NOMO-1 (cell line): Measurements from ENCODE around the gene PTPRM.

ENCODE experiments used
- DNase-seq, 2 experiments: peaks; one replicate each; lab custom pipeline; 2025; ENCODE audit not compliant: unreplicated experiment in 2 of 2; lab: John Stamatoyannopoulos, UW

The PTPRM gene

GRCh38 chr18:8252371-8252770 lies 685.3 kb downstream of the PTPRM start:
- DNase-seq: no peak

DNA sequence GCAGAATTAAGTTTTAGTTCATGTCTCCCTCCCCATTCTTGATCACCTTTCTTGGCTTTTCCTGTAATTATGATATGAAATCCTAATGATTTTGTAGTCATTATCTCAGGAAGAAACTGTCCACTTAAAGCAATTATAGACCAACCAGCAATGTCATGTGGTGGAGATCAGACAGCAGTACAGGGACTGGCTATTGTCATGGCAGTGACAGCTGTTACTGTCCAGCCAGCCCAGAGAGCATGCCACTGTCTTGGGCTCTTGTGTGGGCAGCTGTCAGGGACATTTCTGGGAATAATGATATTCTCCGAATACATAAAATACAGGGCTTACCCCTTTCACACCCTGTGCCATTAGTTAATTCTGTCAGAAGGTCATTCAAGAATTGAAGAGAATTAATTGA lies 686.8 kb downstream of the PTPRM start:
- no peak for DNase-seq

DNA sequence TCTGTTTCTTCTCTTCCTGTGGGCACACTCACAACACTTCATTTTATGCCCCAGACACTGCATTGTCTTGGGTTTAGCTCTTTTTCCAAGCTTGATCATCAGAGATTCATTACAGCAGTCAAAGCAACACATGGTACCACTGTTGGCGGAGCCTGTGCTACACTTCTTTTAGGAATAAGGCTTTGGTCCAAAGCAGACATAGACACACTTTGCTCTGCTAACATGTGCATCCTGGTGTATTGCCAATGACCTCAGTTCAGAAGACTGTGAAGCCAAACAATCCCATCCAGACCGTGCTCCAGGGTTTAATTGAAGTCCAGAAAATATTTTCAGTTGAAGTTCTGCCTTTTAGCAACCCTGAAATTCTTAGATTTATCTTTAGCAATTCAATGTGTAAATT lies 687.5 kb downstream of the PTPRM start:
- DNase-seq: no peak

GRCh38 chr18:8257851-8258434 lies 690.8 kb downstream of the PTPRM start:
- no peak for DNase-seq

DNA sequence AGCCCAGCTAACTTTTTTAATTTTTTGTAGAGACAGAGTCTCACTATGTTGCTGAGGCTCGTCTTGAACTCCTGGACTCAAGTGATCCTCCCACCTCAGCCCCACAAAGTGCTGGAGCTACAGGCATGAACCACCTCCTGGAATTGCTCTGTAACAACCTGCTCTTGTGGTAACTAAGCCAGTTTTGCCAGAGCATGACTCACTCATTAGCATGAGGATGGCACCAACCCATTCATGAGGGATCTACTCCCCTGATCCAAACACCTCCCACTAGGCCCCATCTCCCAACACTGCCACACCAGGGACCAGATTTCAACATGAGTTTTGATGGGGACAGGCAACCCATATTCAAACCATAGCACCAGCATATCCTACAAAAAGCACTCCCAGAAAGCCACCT lies 693.2 kb downstream of the PTPRM start:
- no peak for DNase-seq

DNA sequence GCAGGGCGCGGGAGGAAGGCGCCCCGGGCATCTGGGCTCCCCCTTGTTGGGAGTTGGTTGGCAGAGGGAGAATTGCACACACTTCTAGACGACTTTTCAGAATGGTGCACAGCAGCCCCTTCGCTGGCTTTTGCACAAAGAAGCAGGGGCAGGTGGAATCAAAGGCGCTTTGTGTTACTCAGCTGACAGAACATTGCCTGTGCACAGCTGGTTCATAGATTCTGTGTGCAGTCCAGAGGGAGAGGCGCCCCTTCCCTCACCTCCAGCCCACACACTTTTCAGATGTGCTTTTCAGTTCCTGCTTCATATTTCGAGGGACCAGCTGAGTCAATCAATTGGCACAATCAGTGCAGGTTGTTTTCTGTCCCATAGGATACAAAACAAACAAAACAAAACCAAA lies 693.7 kb downstream of the PTPRM start:
- DNase-seq: no peak

GRCh38 chr18:8261651-8262091 lies 694.6 kb downstream of the PTPRM start:
- no peak for DNase-seq

- DNase-seq: no peak
Observed at GRCh38 chr18:8262221-8262620, 695.1 kb downstream of the PTPRM start.

DNA sequence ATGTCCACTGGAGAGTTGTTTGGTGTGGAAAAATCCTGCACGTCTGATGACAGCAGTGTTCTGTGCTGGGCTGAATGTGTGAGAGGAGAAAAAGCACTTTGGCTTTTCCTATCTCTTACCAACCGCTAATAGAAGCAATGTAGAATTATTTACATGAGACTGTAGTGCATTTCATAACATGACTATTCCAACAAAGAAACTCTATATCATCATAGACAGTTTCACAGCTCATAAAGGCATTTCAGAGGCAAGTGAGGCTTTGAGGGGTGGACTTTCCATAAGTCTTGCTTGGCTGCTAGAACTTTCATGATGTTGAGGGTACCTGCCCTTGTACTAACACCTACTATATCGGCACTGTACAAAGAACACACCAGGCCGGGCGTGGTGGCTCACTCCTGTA lies 697.0 kb downstream of the PTPRM start:
- no peak for DNase-seq

- no peak for DNase-seq
Observed at GRCh38 chr18:8264861-8265411, 697.8 kb downstream of the PTPRM start.

DNA sequence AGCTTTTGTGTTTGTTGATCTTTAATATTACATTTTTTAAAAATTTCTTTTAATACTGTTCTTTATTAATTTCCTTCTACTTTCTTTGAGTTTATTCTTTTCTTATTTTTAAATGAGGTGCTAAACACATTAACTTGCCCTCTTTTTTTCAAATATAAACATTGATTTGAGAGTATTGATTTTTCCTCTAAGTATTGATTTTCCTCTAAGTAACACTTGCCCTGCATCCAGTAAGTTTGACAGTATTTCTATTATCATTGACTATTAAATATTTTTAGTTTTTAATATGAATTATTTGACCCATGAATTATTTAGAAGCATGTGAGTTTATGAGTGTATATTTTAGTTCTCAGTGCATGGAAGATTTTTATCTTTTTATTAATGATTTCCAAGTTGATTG lies 705.1 kb downstream of the PTPRM start:
- no peak for DNase-seq

DNA sequence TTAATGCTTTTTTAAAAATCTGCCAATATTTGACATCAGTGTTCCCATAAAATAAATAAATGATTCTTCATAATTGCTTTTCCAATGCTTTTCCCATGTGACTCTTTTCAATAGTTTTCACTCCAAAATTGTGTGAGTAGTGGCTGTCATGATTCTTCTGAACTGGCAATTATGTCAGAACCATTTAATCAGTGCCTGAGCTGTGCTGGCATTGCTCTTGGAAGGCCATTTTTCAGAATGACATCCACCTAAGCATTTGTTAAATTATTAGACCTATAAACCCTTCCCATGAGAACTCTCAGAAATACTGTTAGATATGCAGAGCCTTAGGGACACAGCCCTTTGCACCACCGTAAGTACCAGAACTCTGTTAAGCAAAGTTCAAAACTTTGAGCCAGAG lies 707.3 kb downstream of the PTPRM start:
- no peak for DNase-seq

DNA sequence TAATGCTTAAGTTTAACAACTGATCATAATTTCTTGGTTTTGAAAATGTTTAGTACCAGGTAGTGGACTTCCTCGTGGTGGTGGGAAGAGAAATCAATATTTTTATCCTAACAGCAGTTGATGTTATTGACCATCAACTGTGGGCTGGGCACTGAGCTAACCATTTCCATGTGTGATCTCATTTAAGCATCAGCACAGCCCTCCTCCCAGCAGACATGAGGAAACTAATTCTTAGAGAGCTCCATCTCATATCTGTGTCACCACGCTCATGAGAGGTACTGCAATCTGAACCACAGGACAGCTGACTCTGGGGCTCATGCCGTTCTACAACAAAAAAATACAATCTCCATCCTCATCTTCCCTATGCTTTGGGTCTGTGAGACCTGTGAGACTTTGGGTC lies 709.3 kb downstream of the PTPRM start:
- no peak for DNase-seq

- DNase-seq: no peak
Observed at GRCh38 chr18:8277270-8277669, 710.2 kb downstream of the PTPRM start.

DNA sequence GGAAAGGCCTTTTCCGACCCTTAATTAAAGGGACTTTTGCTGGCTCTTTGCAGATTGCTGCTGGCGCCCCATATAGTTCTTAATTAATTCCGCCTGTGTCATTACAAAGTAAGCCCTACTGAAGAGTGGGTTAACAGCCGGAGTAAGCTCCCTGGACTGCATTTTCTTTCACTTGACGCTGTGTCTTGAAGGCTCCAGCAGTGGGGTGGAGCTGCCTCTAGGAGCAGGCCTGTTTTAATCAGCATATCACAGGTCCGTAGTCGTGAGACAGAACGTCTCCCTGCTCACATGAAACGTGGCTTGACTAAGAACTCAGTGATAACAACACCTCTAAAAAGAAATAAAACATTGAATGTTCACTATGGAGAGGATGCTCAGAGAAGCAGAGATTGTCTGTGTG lies 712.2 kb downstream of the PTPRM start:
- no peak for DNase-seq

GRCh38 chr18:8279781-8280330 lies 712.7 kb downstream of the PTPRM start:
- DNase-seq: no peak

- no peak for DNase-seq
Observed at GRCh38 chr18:8283891-8284585, 716.9 kb downstream of the PTPRM start.

- DNase-seq: no peak
Observed at GRCh38 chr18:8286303-8286702, 719.2 kb downstream of the PTPRM start.

DNA sequence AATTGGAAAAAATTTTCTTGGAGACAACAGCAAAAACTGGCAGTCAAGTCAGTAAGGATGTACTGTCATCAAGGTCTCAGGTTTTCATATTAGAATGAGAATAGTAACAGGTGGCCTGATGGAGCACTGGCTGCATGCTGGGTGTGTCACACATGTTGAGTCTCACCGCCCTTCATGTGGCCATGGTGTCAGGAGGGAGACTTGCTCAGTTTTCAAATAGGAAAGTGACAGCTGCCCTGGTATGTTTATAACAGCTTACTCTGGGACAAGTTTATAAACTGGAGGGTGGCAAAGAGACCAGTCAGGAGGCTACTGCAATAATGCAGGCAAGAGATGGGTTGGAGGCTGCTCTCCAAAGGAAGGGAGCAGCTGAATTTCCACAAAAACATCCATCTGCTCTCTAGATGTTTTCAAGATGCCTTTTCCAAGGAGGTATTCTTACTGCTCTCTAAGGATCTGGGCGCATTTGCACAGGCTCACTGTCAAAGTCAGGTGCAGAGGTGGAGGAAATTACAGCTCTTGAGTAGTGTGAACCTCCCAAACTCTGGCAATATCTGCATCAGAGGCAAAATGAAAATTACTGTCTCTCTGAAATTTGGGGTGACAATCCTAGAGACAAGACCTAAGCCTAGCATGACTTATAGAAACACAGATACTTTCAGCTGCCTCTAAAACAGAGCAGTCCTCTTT lies 720.2 kb downstream of the PTPRM start:
- DNase-seq: no peak

DNA sequence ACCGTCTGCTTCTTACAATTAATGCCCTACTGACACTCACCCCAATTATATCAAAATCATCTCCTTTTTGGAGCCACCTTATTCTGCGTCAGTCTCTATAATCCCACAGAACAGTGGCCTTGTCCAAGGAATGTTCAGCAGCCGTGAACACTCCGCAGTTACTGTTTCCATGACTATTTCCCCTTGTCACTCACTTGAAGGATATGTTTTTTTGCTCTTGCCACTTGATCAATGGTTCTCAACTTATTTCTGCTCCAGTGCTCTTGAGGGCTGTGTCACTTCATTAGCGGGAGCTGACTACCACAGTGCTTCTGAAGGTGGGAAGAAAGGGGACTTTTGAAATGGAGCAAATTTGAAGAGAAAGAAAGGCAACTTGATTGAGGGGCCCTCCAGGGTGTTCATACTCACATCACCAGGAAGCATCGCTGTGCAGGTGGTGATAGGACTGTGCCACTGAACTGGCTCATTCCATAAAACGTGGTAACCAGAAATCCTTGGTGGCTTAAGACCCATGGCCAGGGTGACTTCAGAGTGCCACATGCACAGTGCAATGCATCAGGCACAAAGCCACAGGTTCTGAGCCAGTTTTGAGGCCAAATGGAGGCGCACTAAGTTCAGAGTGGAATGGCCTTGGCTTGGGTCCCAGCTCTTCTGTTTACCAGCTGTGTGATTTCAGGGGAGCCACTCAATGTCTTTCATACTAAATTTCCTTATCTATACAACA lies 721.5 kb downstream of the PTPRM start:
- no peak for DNase-seq

- DNase-seq: no peak
Observed at GRCh38 chr18:8290435-8290834, 723.3 kb downstream of the PTPRM start.
